ENCODE data around the gene LYSMD2. TPM values are rescaled to one million over a fixed set of nuclear protein-coding genes. Genes with fewer than 3 reads are reported as not detected.

LYSMD2 gene
- total RNA-seq, 1 donor from 2014 or later: not detected

GRCh38 chr15:51738553-51738952 lies 1.1 kb upstream of the LYSMD2 start:
- no peak overlapping the region for H3K4me3 ChIP-seq
- no peaks in the 10 kb centered on the region for H3K9me3 Mint-ChIP-seq
- H3K79me2 ChIP-seq (ENCODE audit: low read depth): no peaks in the 10 kb centered on the region
- H3K9ac ChIP-seq: no peak overlapping the region
- H3K4me2 ChIP-seq: no peak overlapping the region
- no peaks in the 10 kb centered on the region for H3K36me3 ChIP-seq
- no peak for DNase-seq (ENCODE audit: low spot score)
- no peak overlapping the region for H3K27ac Mint-ChIP-seq
- peaks cover 68% of the 10 kb centered on the region for H3K27me3 ChIP-seq
- H4K20me1 ChIP-seq (ENCODE audit: low read depth): peaks cover 14% of the 10 kb centered on the region
- no peak overlapping the region for H2AFZ ChIP-seq (replicated peaks)
- peaks cover 36% of the 10 kb centered on the region for H3K4me1 Mint-ChIP-seq
- H3F3A ChIP-seq (ENCODE audit: low read depth): peaks cover 18% of the 10 kb centered on the region
- no peaks in the 10 kb centered on the region for H3K36me3 Mint-ChIP-seq
- peaks cover 15% of the 10 kb centered on the region for H3K27me3 Mint-ChIP-seq (ENCODE audit: insufficient read depth, low read depth)
- peaks cover 5% of the 10 kb centered on the region for H3K4me1 ChIP-seq
- TF ChIP-seq EZH2 (IDR thresholded peaks at IDR 0.05) (no peak), EZH2phosphoT487 (IDR thresholded peaks at IDR 0.05) (no peak)
- TF ChIP-seq, protein P1, sequence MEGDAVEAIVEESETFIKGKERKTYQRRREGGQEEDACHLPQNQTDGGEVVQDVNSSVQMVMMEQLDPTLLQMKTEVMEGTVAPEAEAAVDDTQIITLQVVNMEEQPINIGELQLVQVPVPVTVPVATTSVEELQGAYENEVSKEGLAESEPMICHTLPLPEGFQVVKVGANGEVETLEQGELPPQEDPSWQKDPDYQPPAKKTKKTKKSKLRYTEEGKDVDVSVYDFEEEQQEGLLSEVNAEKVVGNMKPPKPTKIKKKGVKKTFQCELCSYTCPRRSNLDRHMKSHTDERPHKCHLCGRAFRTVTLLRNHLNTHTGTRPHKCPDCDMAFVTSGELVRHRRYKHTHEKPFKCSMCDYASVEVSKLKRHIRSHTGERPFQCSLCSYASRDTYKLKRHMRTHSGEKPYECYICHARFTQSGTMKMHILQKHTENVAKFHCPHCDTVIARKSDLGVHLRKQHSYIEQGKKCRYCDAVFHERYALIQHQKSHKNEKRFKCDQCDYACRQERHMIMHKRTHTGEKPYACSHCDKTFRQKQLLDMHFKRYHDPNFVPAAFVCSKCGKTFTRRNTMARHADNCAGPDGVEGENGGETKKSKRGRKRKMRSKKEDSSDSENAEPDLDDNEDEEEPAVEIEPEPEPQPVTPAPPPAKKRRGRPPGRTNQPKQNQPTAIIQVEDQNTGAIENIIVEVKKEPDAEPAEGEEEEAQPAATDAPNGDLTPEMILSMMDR (IDR thresholded peaks at IDR 0.05): no peak
- H3K27ac ChIP-seq: no peak overlapping the region
- no peaks in the 10 kb centered on the region for H3K9me3 ChIP-seq (ENCODE audit: low read depth)
- H3K4me3 Mint-ChIP-seq: peak overlapping the region; percentile 86

DNA sequence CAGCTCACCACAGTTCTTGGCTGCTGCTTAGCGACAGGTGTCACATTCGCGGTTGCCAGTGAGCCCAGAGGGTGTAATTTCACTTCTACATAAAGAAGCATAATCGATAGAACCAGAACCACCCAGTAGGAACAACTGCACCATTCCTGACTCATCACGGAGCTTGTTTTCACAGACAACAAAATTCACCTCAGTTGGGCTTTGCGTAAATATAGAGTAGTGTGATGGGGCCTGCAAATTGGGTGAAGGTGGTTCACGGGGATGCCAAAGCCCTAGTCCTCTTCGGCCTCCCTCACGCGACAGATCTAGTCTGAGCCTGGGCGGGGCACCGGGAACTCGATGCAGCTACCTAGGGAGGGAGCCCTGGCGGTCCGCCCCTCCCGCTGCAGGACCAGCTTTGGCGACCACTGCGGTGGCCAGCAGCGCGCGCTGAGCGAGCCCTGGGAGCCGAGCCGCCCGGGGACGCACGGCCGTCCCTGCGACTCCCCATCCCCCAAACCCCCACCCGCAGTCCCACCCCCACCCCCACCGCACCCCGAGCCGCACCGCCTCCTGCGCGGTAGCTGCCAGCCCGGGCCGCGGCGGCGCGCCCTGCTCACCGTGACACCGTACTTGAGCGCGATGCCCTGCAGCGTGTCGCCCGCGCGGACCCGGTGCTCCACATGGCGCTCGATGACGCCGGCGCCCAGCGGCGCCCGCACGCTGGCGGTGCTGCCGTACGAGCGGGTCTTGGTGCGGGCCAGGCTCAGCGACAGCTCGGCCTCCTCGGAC lies 519 bp downstream of the LYSMD2 start:
- Histone ChIP-seq H3K9me3 (ENCODE audit: low read depth) (no peaks in the 10 kb centered on the region), H3K9ac (no peak overlapping the region), H3K27ac (no peak overlapping the region), H3K4me2 (peak overlapping the region; percentile 97), H3K4me3 (peak overlapping the region; percentile 63), H2AFZ (replicated peaks) (peak overlapping the region; percentile 82), H4K20me1 (ENCODE audit: low read depth) (peaks cover 14% of the 10 kb centered on the region), H3K4me1 (peaks cover 5% of the 10 kb centered on the region), H3K27me3 (peaks cover 64% of the 10 kb centered on the region), H3K36me3 (no peaks in the 10 kb centered on the region), H3F3A (ENCODE audit: low read depth) (peaks cover 18% of the 10 kb centered on the region), H3K79me2 (ENCODE audit: low read depth) (no peaks in the 10 kb centered on the region)
- DNase-seq (ENCODE audit: low spot score): peak; percentile 55
- Mint-ChIP-seq H3K27ac (no peak overlapping the region), H3K36me3 (no peaks in the 10 kb centered on the region), H3K9me3 (no peaks in the 10 kb centered on the region), H3K27me3 (ENCODE audit: insufficient read depth, low read depth) (peaks cover 10% of the 10 kb centered on the region), H3K4me3 (peak overlapping the region; percentile 86), H3K4me1 (peaks cover 40% of the 10 kb centered on the region)
- TF ChIP-seq EZH2 (IDR thresholded peaks at IDR 0.05): peak; percentile 79
- TF ChIP-seq, protein P1 (IDR thresholded peaks at IDR 0.05): no peak
- peak; percentile 49 for TF ChIP-seq EZH2phosphoT487 (IDR thresholded peaks at IDR 0.05)

- no peaks in the 10 kb centered on the region for H3K9me3 ChIP-seq (ENCODE audit: low read depth)
- no peak for DNase-seq (ENCODE audit: low spot score)
- H3K4me2 ChIP-seq: no peak overlapping the region
- no peaks in the 10 kb centered on the region for H3K36me3 ChIP-seq
- H3F3A ChIP-seq (ENCODE audit: low read depth): peaks cover 18% of the 10 kb centered on the region
- H3K79me2 ChIP-seq (ENCODE audit: low read depth): no peaks in the 10 kb centered on the region
- peaks cover 10% of the 10 kb centered on the region for H3K27me3 Mint-ChIP-seq (ENCODE audit: insufficient read depth, low read depth)
- H3K9ac ChIP-seq: no peak overlapping the region
- no peak for TF ChIP-seq EZH2phosphoT487 (IDR thresholded peaks at IDR 0.05)
- TF ChIP-seq, protein P1 (IDR thresholded peaks at IDR 0.05): no peak
- no peak for TF ChIP-seq EZH2 (IDR thresholded peaks at IDR 0.05)
- H3K4me1 Mint-ChIP-seq: peaks cover 40% of the 10 kb centered on the region
- H3K27me3 ChIP-seq: peaks cover 64% of the 10 kb centered on the region
- peak overlapping the region; percentile 86 for H3K4me3 Mint-ChIP-seq
- H4K20me1 ChIP-seq (ENCODE audit: low read depth): peaks cover 14% of the 10 kb centered on the region
- no peak overlapping the region for H3K27ac Mint-ChIP-seq
- H2AFZ ChIP-seq (replicated peaks): no peak overlapping the region
- no peak overlapping the region for H3K27ac ChIP-seq
- H3K4me1 ChIP-seq: peaks cover 5% of the 10 kb centered on the region
- H3K4me3 ChIP-seq: no peak overlapping the region
- no peaks in the 10 kb centered on the region for H3K36me3 Mint-ChIP-seq
- no peaks in the 10 kb centered on the region for H3K9me3 Mint-ChIP-seq
These were observed 1.4 kb downstream of the LYSMD2 start for GRCh38 chr15:51736069-51736468.

Data from neural progenitor cell (in vitro differentiated cells).